ENCODE results near the gene MPZL3. TPM values are rescaled to one million over a fixed set of nuclear protein-coding genes. Genes with fewer than 3 reads are reported as not detected.
"Not testable (repeated sequence)": the region's sequence is repeated elsewhere in the genome, so short reads cannot be mapped to it uniquely, and the experiment has no call there.

MPZL3 gene
- total RNA-seq, 2 experiments from 2014 or later = 29.3 to 30.5 TPM

- peaks cover 13% of the 10 kb centered on the region for H3K36me3 Mint-ChIP-seq (ENCODE audit: low read depth)
- no peak overlapping the region for H3K4me3 Mint-ChIP-seq
- H3K27ac Mint-ChIP-seq = no peak overlapping the region
- no peak for DNase-seq
- intact Hi-C loops (cut with micrococcal nuclease) = no loop called here
- H3K4me1 Mint-ChIP-seq (ENCODE audit: low read depth) = peaks cover 12% of the 10 kb centered on the region
- no peaks in the 10 kb centered on the region for H3K27me3 Mint-ChIP-seq (ENCODE audit: low read depth)
- CTCF ChIA-PET = interaction anchor here (1.7 to 2.8 kb wide), 5 partner anchors 42 to 88 kb away, joined by 3 to 36 read pairs (median 30); partner anchors contain the start of gene MPZL2
- H3K9me3 Mint-ChIP-seq = no peaks in the 10 kb centered on the region
Observed at GRCh38 chr11:118200497-118200896, 51.7 kb downstream of the MPZL3 start.

DNA sequence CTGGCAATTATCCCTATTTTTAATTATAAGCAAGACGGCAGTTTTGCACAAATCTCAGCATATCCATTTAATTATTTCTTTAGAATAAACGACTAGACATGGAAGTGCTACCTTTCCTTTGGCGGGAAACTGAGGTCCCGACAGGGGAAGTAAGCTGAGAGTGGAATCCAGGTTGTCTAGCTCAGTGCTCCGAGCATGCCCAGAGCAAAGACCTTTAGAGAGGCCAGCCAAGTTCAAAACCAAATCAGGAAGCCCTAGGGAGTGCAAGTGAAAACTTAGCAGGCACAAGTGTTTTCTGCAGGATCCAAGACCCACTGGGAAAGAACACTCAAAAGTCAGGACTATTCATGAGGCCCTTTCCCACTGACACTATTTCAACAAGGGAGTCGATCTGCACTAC is 53.0 kb downstream of the MPZL3 start:
- H3K4me1 Mint-ChIP-seq (ENCODE audit: low read depth) = peaks cover 12% of the 10 kb centered on the region
- CTCF ChIA-PET = interaction anchor here (0.6 to 2.8 kb wide), 47 partner anchors 8 to 178 kb away, joined by 3 to 42 read pairs (median 6); partner anchors contain the start of genes CD3D, CD3E, JAML and MPZL2
- H3K36me3 Mint-ChIP-seq (ENCODE audit: low read depth) = peaks cover 13% of the 10 kb centered on the region
- no peaks in the 10 kb centered on the region for H3K27me3 Mint-ChIP-seq (ENCODE audit: low read depth)
- H3K27ac Mint-ChIP-seq = peak overlapping the region; percentile 67
- H3K9me3 Mint-ChIP-seq = no peaks in the 10 kb centered on the region
- DNase-seq = no peak
- intact Hi-C loops (cut with micrococcal nuclease) = loop anchor here (5.0 kb wide), 1 partner anchor 288 kb away; no protein-coding TSS in a partner anchor
- no peak overlapping the region for H3K4me3 Mint-ChIP-seq

GRCh38 chr11:118198370-118198769 is 53.8 kb downstream of the MPZL3 start:
- peaks cover 17% of the 10 kb centered on the region for H3K36me3 Mint-ChIP-seq (ENCODE audit: low read depth)
- peak overlapping the region; percentile 69 for H3K27ac Mint-ChIP-seq
- peaks cover 12% of the 10 kb centered on the region for H3K4me1 Mint-ChIP-seq (ENCODE audit: low read depth)
- H3K27me3 Mint-ChIP-seq (ENCODE audit: low read depth) = no peaks in the 10 kb centered on the region
- peak; percentile 88 for DNase-seq
- intact Hi-C loops (cut with micrococcal nuclease) = loop anchor here (1.0 to 5.0 kb wide), 3 partner anchors 46 to 289 kb away; no protein-coding TSS in a partner anchor
- no peak overlapping the region for H3K4me3 Mint-ChIP-seq
- no peaks in the 10 kb centered on the region for H3K9me3 Mint-ChIP-seq
- CTCF ChIA-PET = interaction anchor here (0.6 to 2.8 kb wide), 55 partner anchors 9 to 237 kb away, joined by 3 to 42 read pairs (median 6); partner anchors contain the start of genes CD3D, CD3E, JAML and MPZL2

DNA sequence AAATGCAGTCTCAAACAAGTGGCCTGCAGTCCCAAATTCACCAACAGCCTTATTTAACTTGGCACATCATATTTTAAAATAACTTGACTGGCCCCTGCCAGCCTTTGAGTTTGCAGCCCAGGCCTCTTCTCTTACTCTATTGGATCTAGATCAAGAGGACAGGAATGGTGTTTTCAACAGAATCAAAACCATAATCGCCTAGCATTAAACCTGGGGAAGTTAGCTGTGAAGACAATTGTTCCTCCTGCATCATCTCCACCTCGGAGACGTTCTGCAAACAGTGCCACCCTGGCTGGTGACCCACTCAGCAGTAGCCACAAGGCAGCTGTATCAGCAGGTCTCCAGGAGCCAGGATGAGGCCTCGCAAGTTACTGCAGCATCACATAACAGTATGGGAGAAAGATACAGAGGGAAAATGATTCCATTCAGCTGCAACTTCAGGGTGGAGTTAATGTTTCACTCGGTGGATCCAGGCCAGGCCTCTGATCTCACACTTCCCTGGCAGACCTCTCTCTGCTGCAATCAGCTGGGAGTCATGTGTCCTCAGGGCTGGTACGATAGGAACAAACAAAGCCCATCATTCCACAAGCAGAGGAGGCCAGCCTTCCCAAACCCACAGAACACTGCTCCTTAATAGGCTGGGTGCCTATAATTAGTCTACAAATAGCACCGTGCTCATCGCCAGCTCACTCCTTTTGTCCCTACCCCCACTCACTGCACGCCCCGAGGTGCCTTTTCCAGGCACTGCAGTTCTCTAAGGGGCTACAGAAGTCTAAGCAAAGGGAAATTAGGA is 57.1 kb downstream of the MPZL3 start:
- CTCF ChIA-PET = interaction anchor here (0.9 to 1.4 kb wide), 3 partner anchors 21 to 24 kb away, joined by 3 read pairs; no protein-coding TSS in a partner anchor
- H3K4me1 Mint-ChIP-seq (ENCODE audit: low read depth) = peaks cover 12% of the 10 kb centered on the region
- no peak for DNase-seq
- peaks cover 37% of the 10 kb centered on the region for H3K36me3 Mint-ChIP-seq (ENCODE audit: low read depth)
- H3K27ac Mint-ChIP-seq = no peak overlapping the region
- H3K9me3 Mint-ChIP-seq = peaks cover 7% of the 10 kb centered on the region
- intact Hi-C loops (cut with micrococcal nuclease) = loop anchor here (5.0 kb wide), 1 partner anchor 292 kb away; no protein-coding TSS in a partner anchor
- H3K27me3 Mint-ChIP-seq (ENCODE audit: low read depth) = no peaks in the 10 kb centered on the region
- no peak overlapping the region for H3K4me3 Mint-ChIP-seq

GRCh38 chr11:118193910-118194566 is 58.1 kb downstream of the MPZL3 start:
- peaks cover 7% of the 10 kb centered on the region for H3K9me3 Mint-ChIP-seq
- H3K36me3 Mint-ChIP-seq (ENCODE audit: low read depth) = peaks cover 36% of the 10 kb centered on the region
- DNase-seq = no peak
- no peaks in the 10 kb centered on the region for H3K27me3 Mint-ChIP-seq (ENCODE audit: low read depth)
- CTCF ChIA-PET = no interaction called here
- no peak overlapping the region for H3K4me3 Mint-ChIP-seq
- intact Hi-C loops (cut with micrococcal nuclease) = no loop called here
- H3K4me1 Mint-ChIP-seq (ENCODE audit: low read depth) = peaks cover 8% of the 10 kb centered on the region
- H3K27ac Mint-ChIP-seq = no peak overlapping the region

- DNase-seq; H3K4me3 Mint-ChIP-seq; H3K9me3 Mint-ChIP-seq; intact Hi-C loops (cut with micrococcal nuclease); H3K4me1 Mint-ChIP-seq (ENCODE audit: low read depth); H3K27me3 Mint-ChIP-seq (ENCODE audit: low read depth); H3K27ac Mint-ChIP-seq: not testable (repeated sequence)
- H3K36me3 Mint-ChIP-seq (ENCODE audit: low read depth) = peaks cover 34% of the 10 kb centered on the region
- CTCF ChIA-PET = interaction anchor here (0.6 kb wide), 1 partner anchor 46 kb away, joined by 3 read pairs; no protein-coding TSS in a partner anchor
Observed at GRCh38 chr11:118192817-118193216, 59.3 kb downstream of the MPZL3 start.

DNA sequence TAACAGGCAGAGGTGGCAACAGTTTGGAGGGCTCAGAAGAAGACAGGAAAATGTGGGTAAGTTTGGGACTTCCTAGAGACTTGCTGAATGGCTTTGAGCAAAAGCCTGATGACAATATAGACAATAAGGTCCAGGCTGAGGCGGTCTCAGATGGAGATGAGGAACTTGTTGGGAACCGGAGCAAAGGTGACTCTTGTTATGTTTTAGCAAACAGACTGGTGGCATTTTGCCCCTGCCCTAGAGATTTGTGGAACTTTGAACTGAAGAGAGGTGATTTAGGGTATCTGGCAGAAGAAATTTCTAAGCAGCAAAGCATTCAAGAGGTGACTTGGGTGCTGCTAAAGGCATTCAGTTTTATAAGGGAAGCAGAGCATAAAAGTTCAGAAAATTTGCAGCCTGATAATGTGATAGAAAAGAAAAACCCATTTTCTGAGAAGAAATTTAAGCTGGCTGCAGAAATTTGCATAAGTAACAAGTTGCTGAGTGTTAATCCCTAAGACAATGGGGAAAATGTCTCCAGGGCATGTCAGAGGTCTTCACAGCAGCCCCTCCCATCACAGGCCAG is 61.1 kb downstream of the MPZL3 start:
- CTCF ChIA-PET = interaction anchor here (1.1 kb wide), 1 partner anchor 19 kb away, joined by 4 read pairs; no protein-coding TSS in a partner anchor
- intact Hi-C loops (cut with micrococcal nuclease); H3K27ac Mint-ChIP-seq; H3K27me3 Mint-ChIP-seq (ENCODE audit: low read depth); H3K9me3 Mint-ChIP-seq; H3K4me3 Mint-ChIP-seq; H3K4me1 Mint-ChIP-seq (ENCODE audit: low read depth); DNase-seq: not testable (repeated sequence)
- H3K36me3 Mint-ChIP-seq (ENCODE audit: low read depth) = peaks cover 28% of the 10 kb centered on the region

DNA sequence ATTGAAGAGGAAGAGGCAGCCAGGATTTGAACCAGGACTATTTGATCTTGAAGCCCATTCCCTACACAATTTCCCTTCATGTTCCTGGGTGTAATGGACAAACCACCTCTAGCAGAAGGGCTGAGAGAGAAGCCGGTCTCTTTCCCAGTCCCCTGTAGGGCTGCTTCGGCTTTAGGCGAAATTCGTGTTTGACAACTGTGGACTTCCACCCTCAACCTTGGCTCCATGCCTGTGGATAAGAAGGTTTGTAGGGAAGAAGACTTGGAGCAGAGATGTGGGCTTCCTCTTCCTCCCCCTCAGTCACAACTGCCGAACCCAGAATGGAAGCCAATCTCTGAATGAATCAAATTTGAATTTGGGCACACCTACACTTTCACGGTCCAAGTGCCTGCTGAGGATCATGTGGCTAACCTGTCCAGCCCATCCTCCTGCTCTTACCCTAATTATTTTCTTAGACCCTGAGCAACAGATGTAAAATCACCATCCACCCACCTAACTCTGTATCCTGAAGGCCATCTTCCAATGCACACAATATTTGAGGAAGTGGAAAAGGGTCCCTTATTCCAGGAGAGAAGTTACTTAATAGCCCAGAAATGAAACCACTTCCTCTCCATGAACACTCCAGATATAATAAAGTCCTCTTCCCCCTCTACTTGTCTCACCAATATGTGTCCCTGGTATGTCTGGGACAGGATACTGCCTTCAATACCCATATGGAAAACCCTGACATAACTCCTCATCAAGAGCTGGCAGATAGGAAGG is 65.6 kb downstream of the MPZL3 start:
- Mint-ChIP-seq H3K9me3 (peaks cover 5% of the 10 kb centered on the region), H3K27me3 (ENCODE audit: low read depth) (peaks cover 4% of the 10 kb centered on the region), H3K36me3 (ENCODE audit: low read depth) (peaks cover 6% of the 10 kb centered on the region), H3K4me1 (ENCODE audit: low read depth) (no peaks in the 10 kb centered on the region), H3K4me3 (no peak overlapping the region), H3K27ac (no peak overlapping the region)
- no peak for DNase-seq
- intact Hi-C loops (cut with micrococcal nuclease) = no loop called here
- CTCF ChIA-PET = interaction anchor here (0.6 to 2.1 kb wide), 3 partner anchors 12 to 108 kb away, joined by 3 to 16 read pairs (median 4); no protein-coding TSS in a partner anchor

DNA sequence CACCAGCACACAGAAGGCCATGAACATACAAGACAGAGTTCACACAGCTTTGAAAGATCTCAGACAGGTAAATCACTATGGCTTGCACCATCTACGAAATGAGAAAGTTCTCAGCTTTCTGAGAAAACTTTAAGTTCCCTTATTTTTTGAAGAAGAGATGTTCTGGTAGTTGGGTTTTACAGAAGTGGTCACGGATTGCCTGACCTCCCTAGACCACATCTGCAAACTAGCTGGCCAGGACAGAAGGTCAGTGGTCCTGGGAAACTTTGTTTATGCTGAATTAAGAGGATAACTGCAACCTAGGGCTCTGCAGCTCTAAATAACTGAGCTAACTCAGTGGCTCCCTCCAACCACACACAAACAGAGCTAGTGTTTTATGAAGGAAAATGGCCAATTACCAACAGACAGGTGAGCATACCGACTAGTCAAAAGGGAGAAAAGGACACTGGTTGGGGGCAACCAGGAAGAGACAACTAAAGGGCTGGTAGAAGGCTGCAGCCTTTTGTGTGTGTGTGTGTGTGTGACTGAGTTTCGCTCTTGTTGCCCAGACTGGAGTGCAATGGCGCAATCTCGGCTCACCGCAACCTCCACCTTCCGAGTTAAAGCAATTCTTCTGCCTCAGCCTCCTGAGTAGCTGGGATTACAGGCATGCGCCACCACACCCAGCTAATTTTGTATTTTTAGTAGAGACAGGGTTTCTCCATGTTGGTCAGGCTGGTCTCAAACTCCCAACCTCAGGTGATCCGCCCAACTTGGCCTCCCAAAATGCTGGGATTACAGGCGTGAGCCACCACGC is 67.2 kb downstream of the MPZL3 start:
- intact Hi-C loops (cut with micrococcal nuclease) = no loop called here
- CTCF ChIA-PET = interaction anchor here (0.6 to 2.1 kb wide), 6 partner anchors 9 to 385 kb away, joined by 3 to 16 read pairs (median 3); partner anchors contain the start of gene SCN2B
- H3K36me3 Mint-ChIP-seq (ENCODE audit: low read depth) = no peaks in the 10 kb centered on the region
- no peaks in the 10 kb centered on the region for H3K4me1 Mint-ChIP-seq (ENCODE audit: low read depth)
- no peak overlapping the region for H3K27ac Mint-ChIP-seq
- no peak overlapping the region for H3K4me3 Mint-ChIP-seq
- DNase-seq = no peak
- peaks cover 4% of the 10 kb centered on the region for H3K27me3 Mint-ChIP-seq (ENCODE audit: low read depth)
- H3K9me3 Mint-ChIP-seq = no peaks in the 10 kb centered on the region

GRCh38 chr11:118183691-118184090 is 68.5 kb downstream of the MPZL3 start:
- intact Hi-C loops (cut with micrococcal nuclease); H3K4me1 Mint-ChIP-seq (ENCODE audit: low read depth); DNase-seq; H3K27me3 Mint-ChIP-seq (ENCODE audit: low read depth); H3K36me3 Mint-ChIP-seq (ENCODE audit: low read depth); H3K27ac Mint-ChIP-seq; H3K9me3 Mint-ChIP-seq; H3K4me3 Mint-ChIP-seq: not testable (repeated sequence)
- CTCF ChIA-PET = interaction anchor here (0.6 kb wide), 1 partner anchor 39 kb away, joined by 3 read pairs; no protein-coding TSS in a partner anchor

GRCh38 chr11:118180300-118180703 is 71.9 kb downstream of the MPZL3 start:
- H3K4me1 Mint-ChIP-seq (ENCODE audit: low read depth) = no peaks in the 10 kb centered on the region
- peak; percentile 22 for DNase-seq
- no peaks in the 10 kb centered on the region for H3K36me3 Mint-ChIP-seq (ENCODE audit: low read depth)
- H3K4me3 Mint-ChIP-seq = no peak overlapping the region
- intact Hi-C loops (cut with micrococcal nuclease) = no loop called here
- no peak overlapping the region for H3K27ac Mint-ChIP-seq
- CTCF ChIA-PET = interaction anchor here (0.9 to 4.0 kb wide), 6 partner anchors 9 to 115 kb away, joined by 3 to 41 read pairs (median 4); no protein-coding TSS in a partner anchor
- H3K9me3 Mint-ChIP-seq = no peaks in the 10 kb centered on the region
- H3K27me3 Mint-ChIP-seq (ENCODE audit: low read depth) = peaks cover 2% of the 10 kb centered on the region

Measured in activated naive CD4-positive, alpha-beta T cell treated with anti-CD3 and anti-CD28 coated beads for 36 hours (primary cell).